Mesothelial cell of epicardium (in vitro differentiated cells): ENCODE data around the gene AGAP3. TPM values are rescaled to one million over a fixed set of nuclear protein-coding genes. Genes with fewer than 3 reads are reported as not detected.

Experiments
- DNase-seq, 2 experiments: peaks; one replicate each; pipeline ENCODE4 v3.0.0; 2021; ENCODE audit warnings: low spot score in 2 of 2; ENCODE audit not compliant: unreplicated experiment in 2 of 2
- H3K27ac Mint-ChIP-seq: 2 replicates; pipeline ENCODE4 v1.8.0; 2021; ENCODE audit warnings: mixed read lengths
- H3K27me3 Mint-ChIP-seq: 2 replicates; pipeline ENCODE4 v1.8.0; 2021; ENCODE audit warnings: low read depth, mixed read lengths
- H3K36me3 Mint-ChIP-seq: 2 replicates; pipeline ENCODE4 v1.8.0; 2021; ENCODE audit warnings: mixed read lengths
- H3K4me1 Mint-ChIP-seq: 2 replicates; pipeline ENCODE4 v1.8.0; 2021; ENCODE audit warnings: mixed read lengths
- H3K4me3 Mint-ChIP-seq: 2 replicates; pipeline ENCODE4 v1.8.0; 2021; ENCODE audit warnings: mild to moderate bottlenecking, moderate library complexity, mixed read lengths
- H3K9me3 Mint-ChIP-seq: 2 replicates; pipeline ENCODE4 v1.8.0; 2021; ENCODE audit warnings: mixed read lengths
- CTCF ChIP-seq: fragments of 200-600 bp; sonication (generic); IDR thresholded peaks from one replicate; pipeline ENCODE4 v1.5.0; 2021; ENCODE audit warnings: antibody characterized with exemption; ENCODE audit not compliant: unreplicated experiment
- total RNA-seq: library from RNA; stranded (reverse); gene quantifications from 3 replicates; pipeline ENCODE4 v1.2.1, GENCODE V29; 2021

The AGAP3 gene
- total RNA-seq, 1 donor from 2014 or later = 134 TPM

GRCh38 chr7:151179287-151179860 is 93.1 kb downstream of the AGAP3 start:
- no peak for DNase-seq
- Mint-ChIP-seq H3K9me3 (no peaks in the 10 kb centered on the region), H3K36me3 (no peaks in the 10 kb centered on the region), H3K27ac (no peak overlapping the region), H3K27me3 (peaks cover 68% of the 10 kb centered on the region), H3K4me1 (no peaks in the 10 kb centered on the region), H3K4me3 (no peak overlapping the region)
- TF ChIP-seq CTCF = no peak

- Mint-ChIP-seq H3K27me3 (peaks cover 65% of the 10 kb centered on the region), H3K4me1 (no peaks in the 10 kb centered on the region), H3K9me3 (no peaks in the 10 kb centered on the region), H3K36me3 (no peaks in the 10 kb centered on the region), H3K4me3 (no peak overlapping the region), H3K27ac (no peak overlapping the region)
- TF ChIP-seq CTCF = no peak
- DNase-seq = no peak
Observed at GRCh38 chr7:151179946-151180345, 93.7 kb downstream of the AGAP3 start.

- Mint-ChIP-seq H3K9me3 (no peaks in the 10 kb centered on the region), H3K4me3 (no peak overlapping the region), H3K27me3 (peaks cover 54% of the 10 kb centered on the region), H3K4me1 (no peaks in the 10 kb centered on the region), H3K27ac (no peak overlapping the region), H3K36me3 (no peaks in the 10 kb centered on the region)
- DNase-seq = no peak
- no peak for TF ChIP-seq CTCF
Observed at GRCh38 chr7:151181011-151181431, 94.7 kb downstream of the AGAP3 start.

- TF ChIP-seq CTCF = no peak
- H3K4me3 Mint-ChIP-seq = no peak overlapping the region
- no peak overlapping the region for H3K27ac Mint-ChIP-seq
- H3K4me1 Mint-ChIP-seq = no peaks in the 10 kb centered on the region
- no peak for DNase-seq
- H3K36me3 Mint-ChIP-seq = no peaks in the 10 kb centered on the region
- H3K27me3 Mint-ChIP-seq = peaks cover 39% of the 10 kb centered on the region
- H3K9me3 Mint-ChIP-seq = no peaks in the 10 kb centered on the region
Observed at GRCh38 chr7:151185762-151186639, 99.7 kb downstream of the AGAP3 start.

GRCh38 chr7:151186640-151187408 is 100.5 kb downstream of the AGAP3 start, which contains the start of gene ASB10:
Gene ASB10 (minus strand): TSS chr7:151187250. CDS start chr7:151187130, 120 bp downstream.
- Mint-ChIP-seq H3K27me3 (peaks cover 39% of the 10 kb centered on the region), H3K36me3 (no peaks in the 10 kb centered on the region), H3K4me3 (no peak within 1 kb of the TSS), H3K4me1 (no peaks in the 10 kb centered on the region), H3K27ac (no peak within 1 kb of the TSS), H3K9me3 (no peaks in the 10 kb centered on the region)
- TF ChIP-seq CTCF = no peak
- DNase-seq = no peak
